ENCODE data around the gene PSMD8.

Gene PSMD8

DNA sequence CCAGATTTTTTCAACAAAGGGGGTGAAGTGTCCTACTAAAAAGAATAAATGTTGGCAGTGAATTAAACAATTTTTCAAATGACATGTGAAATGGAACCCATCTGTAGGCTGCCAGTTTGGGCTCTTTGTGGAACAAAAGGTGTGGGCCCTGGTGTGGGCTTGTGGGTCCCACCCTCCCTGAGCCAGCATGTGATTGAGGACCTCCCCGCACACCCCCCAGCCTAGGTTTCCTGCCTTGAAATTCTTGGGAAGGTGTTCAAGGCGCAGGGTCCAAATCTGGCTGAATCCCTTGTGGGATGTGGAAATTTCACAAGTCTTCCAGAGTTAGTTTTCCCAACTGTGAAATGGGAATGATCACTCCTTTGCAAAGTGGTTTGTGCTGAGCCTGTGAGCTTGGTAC lies 9.4 kb downstream of the PSMD8 start:
- no peak overlapping the region for H3K27ac Mint-ChIP-seq
- H3K9me3 Mint-ChIP-seq = no peaks in the 10 kb centered on the region
- no peak overlapping the region for H3K4me3 Mint-ChIP-seq
- peaks cover 41% of the 10 kb centered on the region for H3K36me3 Mint-ChIP-seq (ENCODE audit: low read depth)
- H3K4me1 Mint-ChIP-seq = peaks cover 11% of the 10 kb centered on the region
- TF ChIP-seq, protein P1, sequence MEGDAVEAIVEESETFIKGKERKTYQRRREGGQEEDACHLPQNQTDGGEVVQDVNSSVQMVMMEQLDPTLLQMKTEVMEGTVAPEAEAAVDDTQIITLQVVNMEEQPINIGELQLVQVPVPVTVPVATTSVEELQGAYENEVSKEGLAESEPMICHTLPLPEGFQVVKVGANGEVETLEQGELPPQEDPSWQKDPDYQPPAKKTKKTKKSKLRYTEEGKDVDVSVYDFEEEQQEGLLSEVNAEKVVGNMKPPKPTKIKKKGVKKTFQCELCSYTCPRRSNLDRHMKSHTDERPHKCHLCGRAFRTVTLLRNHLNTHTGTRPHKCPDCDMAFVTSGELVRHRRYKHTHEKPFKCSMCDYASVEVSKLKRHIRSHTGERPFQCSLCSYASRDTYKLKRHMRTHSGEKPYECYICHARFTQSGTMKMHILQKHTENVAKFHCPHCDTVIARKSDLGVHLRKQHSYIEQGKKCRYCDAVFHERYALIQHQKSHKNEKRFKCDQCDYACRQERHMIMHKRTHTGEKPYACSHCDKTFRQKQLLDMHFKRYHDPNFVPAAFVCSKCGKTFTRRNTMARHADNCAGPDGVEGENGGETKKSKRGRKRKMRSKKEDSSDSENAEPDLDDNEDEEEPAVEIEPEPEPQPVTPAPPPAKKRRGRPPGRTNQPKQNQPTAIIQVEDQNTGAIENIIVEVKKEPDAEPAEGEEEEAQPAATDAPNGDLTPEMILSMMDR (IDR thresholded peaks at IDR 0.05; ENCODE audit: unreplicated experiment in 3 of 3) = no peak
- peaks cover 15% of the 10 kb centered on the region for H3K27me3 Mint-ChIP-seq (ENCODE audit: low read depth)

DNA sequence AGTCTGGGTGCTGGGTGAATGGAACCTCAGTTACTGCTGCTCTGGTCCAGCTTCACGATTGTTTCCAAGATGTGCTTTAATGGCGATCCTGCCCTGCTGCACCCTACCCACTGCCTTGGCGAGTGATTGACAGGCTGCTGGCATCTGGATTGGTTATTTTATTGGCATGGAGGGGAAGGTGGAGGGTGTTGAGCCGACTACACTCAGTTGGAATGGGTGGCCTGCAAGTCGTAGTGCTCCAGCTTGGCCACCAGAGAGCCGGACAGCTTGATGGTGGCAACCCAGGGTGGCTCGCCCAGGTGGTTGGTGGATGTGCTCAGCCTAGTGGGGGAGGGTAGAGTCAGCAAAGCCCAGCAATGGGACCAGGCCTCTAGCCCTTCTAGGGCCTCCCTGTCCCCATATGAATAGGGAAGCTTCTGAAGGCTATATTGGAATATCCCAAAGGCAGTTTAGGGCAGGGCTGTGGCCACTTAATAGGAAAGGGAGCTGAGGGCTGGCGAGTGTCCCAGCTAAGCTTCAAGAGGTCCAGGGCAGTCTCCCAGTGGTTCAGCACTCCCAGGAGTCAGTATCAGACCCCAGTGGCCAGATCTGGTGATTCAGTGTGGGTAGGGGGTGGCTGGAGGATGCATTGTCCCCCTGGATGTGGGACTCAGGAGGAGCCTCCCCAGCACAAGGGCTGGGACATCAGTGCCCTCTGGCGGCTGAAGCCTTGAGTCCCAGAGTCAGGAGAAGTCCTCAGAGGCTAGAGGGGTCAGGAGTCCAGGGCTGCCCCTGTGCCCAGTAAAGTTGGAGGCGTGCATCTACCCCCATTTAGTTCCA lies 10.0 kb downstream of the PSMD8 start:
- H3K4me3 Mint-ChIP-seq = peak overlapping the region in 2 of 3 experiments; percentile 17 to 47
- no peak overlapping the region for H3K27ac Mint-ChIP-seq
- no peaks in the 10 kb centered on the region for H3K9me3 Mint-ChIP-seq

DNA sequence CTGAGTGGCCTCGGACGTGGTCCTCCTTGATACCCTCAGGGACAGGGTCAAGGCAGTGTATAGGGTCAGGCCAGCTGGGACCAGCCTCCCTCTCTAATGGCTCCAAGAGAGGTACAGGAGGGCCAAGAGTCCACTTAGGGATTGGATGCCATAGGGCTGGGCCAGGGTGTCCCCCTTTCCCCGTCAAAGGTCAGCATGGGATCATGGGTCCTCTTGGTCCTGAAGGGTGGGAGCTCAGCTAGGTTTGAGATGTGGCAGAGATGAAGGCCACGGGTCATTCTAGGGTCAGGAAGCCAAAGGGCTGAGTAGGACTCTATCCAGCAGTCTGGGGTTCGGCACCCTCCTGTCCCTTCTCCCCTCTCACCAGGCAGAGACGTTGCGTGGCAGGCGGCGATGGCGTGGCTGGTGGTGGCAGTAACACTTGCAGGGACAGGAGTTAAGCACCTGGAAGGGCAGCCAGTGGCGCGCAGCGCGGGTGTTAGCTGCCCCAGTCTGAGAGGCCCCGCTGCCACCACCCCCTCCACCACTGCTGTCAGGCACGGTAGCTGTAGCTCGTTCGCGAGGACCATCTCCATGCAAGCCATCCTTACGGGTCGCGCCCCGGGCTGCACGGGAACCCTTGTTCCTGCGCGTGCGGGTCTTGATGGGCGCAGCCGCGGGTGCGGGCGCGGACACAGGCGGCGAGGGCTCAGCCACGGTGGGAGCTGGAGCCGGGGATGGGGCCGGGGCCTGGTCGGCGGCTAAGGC lies 10.9 kb downstream of the PSMD8 start:
- no peak overlapping the region for H3K27ac Mint-ChIP-seq
- H3K9me3 Mint-ChIP-seq = no peaks in the 10 kb centered on the region
- peaks cover 25% of the 10 kb centered on the region for H3K27me3 Mint-ChIP-seq (ENCODE audit: low read depth)
- H3K4me3 Mint-ChIP-seq = peak overlapping the region; percentile 23 to 47 (median 34)
- H3K36me3 Mint-ChIP-seq (ENCODE audit: low read depth) = peaks cover 35% of the 10 kb centered on the region
- TF ChIP-seq, protein P1 (IDR thresholded peaks at IDR 0.05; ENCODE audit: unreplicated experiment in 3 of 3) = no peak
- H3K4me1 Mint-ChIP-seq = peaks cover 16% of the 10 kb centered on the region

More for the DNA sequence above, 10.0 kb downstream of the PSMD8 start:
- peaks cover 38% of the 10 kb centered on the region for H3K36me3 Mint-ChIP-seq (ENCODE audit: low read depth)
- peaks cover 17% of the 10 kb centered on the region for H3K27me3 Mint-ChIP-seq (ENCODE audit: low read depth)
- TF ChIP-seq, protein P1 (IDR thresholded peaks at IDR 0.05; ENCODE audit: unreplicated experiment in 3 of 3) = peak in 1 of 3 experiments; percentile 17
- peaks cover 13% of the 10 kb centered on the region for H3K4me1 Mint-ChIP-seq

DNA sequence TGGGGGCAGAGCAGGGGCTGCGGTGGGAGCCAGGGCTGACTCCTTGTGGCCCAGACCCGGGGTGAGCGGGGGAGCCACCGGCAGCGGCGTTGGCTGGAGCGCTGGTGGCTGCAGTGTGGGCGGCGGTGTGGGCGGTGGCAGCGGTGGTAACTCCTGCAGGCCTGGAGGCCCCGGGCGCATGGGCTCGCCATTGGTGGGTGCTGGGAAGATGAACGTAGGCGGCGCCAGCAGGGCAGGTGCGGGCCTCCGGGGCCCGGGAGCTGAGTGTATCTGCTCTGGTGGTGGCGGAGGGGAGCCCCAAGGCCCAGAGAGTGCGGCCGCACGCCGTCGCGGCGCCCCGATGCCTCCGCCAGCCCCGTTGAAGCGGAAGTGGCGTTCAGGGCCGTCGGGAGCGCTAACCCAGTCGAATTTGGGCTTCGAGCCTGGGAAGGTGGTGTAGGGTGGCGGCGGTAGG lies 11.5 kb downstream of the PSMD8 start:
- Mint-ChIP-seq H3K36me3 (ENCODE audit: low read depth) (peaks cover 32% of the 10 kb centered on the region), H3K27ac (no peak overlapping the region), H3K27me3 (ENCODE audit: low read depth) (peaks cover 30% of the 10 kb centered on the region), H3K9me3 (no peaks in the 10 kb centered on the region), H3K4me1 (peaks cover 16% of the 10 kb centered on the region), H3K4me3 (no peak overlapping the region)
- TF ChIP-seq, protein P1 (IDR thresholded peaks at IDR 0.05; ENCODE audit: unreplicated experiment in 3 of 3) = no peak

DNA sequence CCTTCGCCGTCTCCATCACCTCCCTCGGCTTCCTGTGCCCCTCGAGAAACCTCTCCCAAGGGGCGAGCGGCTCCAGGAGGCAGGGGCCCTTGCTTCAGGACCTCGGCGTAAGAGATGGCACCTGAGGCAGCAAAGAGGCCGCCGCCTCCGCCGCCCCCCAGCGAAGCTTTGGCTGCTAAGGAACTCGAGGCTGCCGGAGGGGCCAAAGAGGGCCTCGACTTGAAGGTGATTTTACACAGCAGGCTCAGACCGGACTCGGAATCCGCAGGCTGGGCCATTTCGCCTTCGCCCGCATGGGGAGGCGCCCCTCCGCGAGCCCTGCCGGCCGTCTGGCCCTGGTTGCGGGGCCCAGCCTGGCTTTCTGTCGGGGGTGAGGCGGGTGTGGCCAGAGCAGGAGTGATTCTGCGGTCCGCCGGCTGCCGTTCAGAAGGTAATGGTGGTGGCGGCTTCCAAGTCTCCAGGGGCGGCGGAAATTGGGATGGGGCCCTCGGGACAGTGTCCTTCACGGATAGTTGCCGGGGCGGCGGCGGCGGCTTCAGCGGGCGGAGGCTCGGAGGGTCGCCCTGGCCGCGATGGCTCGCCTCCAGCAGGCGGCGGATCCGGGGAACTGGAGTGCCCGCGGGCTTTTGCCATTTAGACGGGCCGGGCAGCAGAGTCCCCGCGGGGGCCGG lies 12.1 kb downstream of the PSMD8 start:
- H3K9me3 Mint-ChIP-seq = no peaks in the 10 kb centered on the region
- TF ChIP-seq, protein P1 (IDR thresholded peaks at IDR 0.05; ENCODE audit: unreplicated experiment in 3 of 3) = no peak
- peaks cover 36% of the 10 kb centered on the region for H3K27me3 Mint-ChIP-seq (ENCODE audit: low read depth)
- H3K4me3 Mint-ChIP-seq = peak overlapping the region in 1 of 3 experiments; percentile 43
- H3K4me1 Mint-ChIP-seq = peaks cover 16% of the 10 kb centered on the region
- no peak overlapping the region for H3K27ac Mint-ChIP-seq
- H3K36me3 Mint-ChIP-seq (ENCODE audit: low read depth) = peaks cover 26% of the 10 kb centered on the region
